Nephron progenitor cell (in vitro differentiated cells): ENCODE results near the gene MCOLN3.

ENCODE experiments used
- DNase-seq: peaks from one replicate; pipeline ENCODE4 v3.0.0; 2021
- H3K27ac Mint-ChIP-seq: 2 replicates; pipeline ENCODE4 v1.8.0; 2021; ENCODE audit warnings: mild to moderate bottlenecking, moderate library complexity, mixed read lengths
- H3K27me3 Mint-ChIP-seq: 2 replicates; pipeline ENCODE4 v1.8.0; 2021; ENCODE audit warnings: mild to moderate bottlenecking, low read depth, mixed read lengths; ENCODE audit not compliant: poor library complexity
- H3K36me3 Mint-ChIP-seq: 2 replicates; pipeline ENCODE4 v1.8.0; 2021; ENCODE audit warnings: low read depth, mixed read lengths
- H3K4me1 Mint-ChIP-seq: 2 replicates; pipeline ENCODE4 v1.8.0; 2021; ENCODE audit warnings: mixed read lengths
- H3K4me3 Mint-ChIP-seq: 2 replicates; pipeline ENCODE4 v1.8.0; 2021; ENCODE audit warnings: mild to moderate bottlenecking, moderate library complexity, mixed read lengths
- H3K9me3 Mint-ChIP-seq: 2 replicates; pipeline ENCODE4 v1.8.0; 2021; ENCODE audit warnings: mild to moderate bottlenecking, moderate library complexity, mixed read lengths
- CTCF ChIP-seq: fragments of 200-600 bp; sonication (generic); IDR thresholded peaks from 2 replicates; pipeline ENCODE4 v1.5.0; 2021; ENCODE audit warnings: antibody characterized with exemption

Gene MCOLN3

GRCh38 chr1:84968101-84968500 lies 80.2 kb downstream of the MCOLN3 start:
- no peak for TF ChIP-seq CTCF
- Mint-ChIP-seq H3K36me3 (peaks cover 4% of the 10 kb centered on the region), H3K4me3 (no peak overlapping the region), H3K27me3 (peaks cover 4% of the 10 kb centered on the region), H3K9me3 (peaks cover 5% of the 10 kb centered on the region), H3K4me1 (peaks cover 14% of the 10 kb centered on the region), H3K27ac (no peak overlapping the region)
- DNase-seq: no peak
